GM18907 (cell line): ENCODE measurements around the gene PLCZ1.
"Not testable (repeated sequence)": the region's sequence is repeated elsewhere in the genome, so short reads cannot be mapped to it uniquely, and the experiment has no call there.

ENCODE experiments used
- ATAC-seq: cut with Tn5 transposase; IDR thresholded peaks from one replicate; pipeline ENCODE4 v1.9.1; 2021; ENCODE audit warnings: mild to moderate bottlenecking, moderate library complexity; ENCODE audit not compliant: unreplicated experiment

PLCZ1 gene

GRCh38 chr12:18737819-18738218, at the start of gene PLCZ1, which contains the start of gene CAPZA3:
Gene PLCZ1, minus strand, starts transcription at chr12:18738012. Its CDS starts 641 bp downstream, at chr12:18737371.
Gene CAPZA3, plus strand, starts transcription at chr12:18738119. Its CDS starts 150 bp downstream, at chr12:18738269.
- no peak for ATAC-seq

- ATAC-seq, result not testable (repeated sequence)
Measured at GRCh38 chr12:18785465-18785864, 47.7 kb upstream of the PLCZ1 start.

GRCh38 chr12:18782827-18783226, 45.0 kb upstream of the PLCZ1 start:
- no peak for ATAC-seq

- ATAC-seq, result not testable (repeated sequence)
Measured at GRCh38 chr12:18766479-18766878, 28.7 kb upstream of the PLCZ1 start.

- ATAC-seq, result no peak
Measured at GRCh38 chr12:18755341-18755740, 17.5 kb upstream of the PLCZ1 start.

- ATAC-seq, result no peak
Measured at GRCh38 chr12:18754124-18754707, 16.4 kb upstream of the PLCZ1 start.

- no peak for ATAC-seq
Measured at GRCh38 chr12:18753481-18754123, 15.8 kb upstream of the PLCZ1 start.

GRCh38 chr12:18752947-18753346, 15.1 kb upstream of the PLCZ1 start:
- no peak for ATAC-seq

- no peak for ATAC-seq
Measured at GRCh38 chr12:18752280-18752920, 14.6 kb upstream of the PLCZ1 start.

- no peak for ATAC-seq
Measured at GRCh38 chr12:18751866-18752265, 14.1 kb upstream of the PLCZ1 start.

GRCh38 chr12:18750085-18750484, 12.3 kb upstream of the PLCZ1 start:
- ATAC-seq, result no peak

GRCh38 chr12:18749386-18749957, 11.7 kb upstream of the PLCZ1 start:
- no peak for ATAC-seq

GRCh38 chr12:18747895-18748294, 10.1 kb upstream of the PLCZ1 start:
- no peak for ATAC-seq

GRCh38 chr12:18731156-18731555, 6.7 kb downstream of the PLCZ1 start:
- no peak for ATAC-seq

GRCh38 chr12:18723752-18724151, 14.1 kb downstream of the PLCZ1 start:
- no peak for ATAC-seq

GRCh38 chr12:18721452-18721851, 16.4 kb downstream of the PLCZ1 start:
- ATAC-seq, result no peak

GRCh38 chr12:18720690-18721089, 17.1 kb downstream of the PLCZ1 start:
- ATAC-seq, result no peak

GRCh38 chr12:18719922-18720510, 17.8 kb downstream of the PLCZ1 start:
- no peak for ATAC-seq

GRCh38 chr12:18718462-18718861, 19.4 kb downstream of the PLCZ1 start:
- ATAC-seq, result no peak

GRCh38 chr12:18716236-18716635, 21.6 kb downstream of the PLCZ1 start:
- no peak for ATAC-seq

- no peak for ATAC-seq
Measured at GRCh38 chr12:18706798-18707197, 31.0 kb downstream of the PLCZ1 start.
